Right lobe of liver (tissue), 4 donors: ENCODE data around the gene CT45A8.
"Not testable (repeated sequence)": the region's sequence is repeated elsewhere in the genome, so short reads cannot be mapped to it uniquely, and the experiment has no call there.

Experiments used
- CTCF ChIP-seq, 4 donors: fragments of 200-600 bp in 3 of 4; fragments of 450-650 bp in 1 of 4; IDR thresholded peaks; one replicate each; pipeline versions ENCODE4 v1.5.1 to v1.8.0; 2016 to 2022; ENCODE audit warnings: antibody characterized with exemption in 4 of 4, mild to moderate bottlenecking in 2 of 4
- POLR2A ChIP-seq: fragments of 450-650 bp; IDR thresholded peaks from one replicate; pipeline ENCODE4 v1.6.1; 2017; ENCODE audit warnings: antibody characterized with exemption, mild to moderate bottlenecking
- donor health status: DM: no; HTN: no; CAD: no.
- donor health status: DM: no; HTN: no; CAD: no.
- donor health status: DM: no; HTN: yes; CAD: no.

- TF ChIP-seq CTCF (IDR thresholded peaks at IDR 0.05); POLR2A: not testable (repeated sequence)
Measured at GRCh38 chrX:135888230-135888629, 33.9 kb upstream of the CT45A8 start.
